Hepatocyte (in vitro differentiated cells): ENCODE data around the gene CCDC13. TPM values are rescaled to one million over a fixed set of nuclear protein-coding genes. Genes with fewer than 3 reads are reported as not detected.

Experiments used
- DNase-seq: peaks from one replicate; pipeline ENCODE4 v3.0.0-alpha.2; 2016; ENCODE audit warnings: low spot score
- H2AFZ ChIP-seq: fragments of 200-600 bp; sonication (generic); 2 replicates; pipeline ENCODE4 v1.6.0; 2016; ENCODE audit warnings: antibody characterized with exemption, mild to moderate bottlenecking
- H3K27ac ChIP-seq: fragments of 200-600 bp; sonication (generic); 2 replicates; pipeline ENCODE4 v1.5.1; 2016; ENCODE audit warnings: mild to moderate bottlenecking
- H3K27me3 ChIP-seq: fragments of 200-600 bp; sonication (generic); 2 replicates; pipeline ENCODE4 v1.6.1; 2016
- H3K36me3 ChIP-seq: fragments of 200-600 bp; sonication (generic); replicated peaks from 2 replicates; pipeline ENCODE4 v1.5.1; 2016; ENCODE audit warnings: low read depth; ENCODE audit not compliant: insufficient read depth
- H3K4me1 ChIP-seq: fragments of 200-600 bp; sonication (generic); 2 replicates; pipeline ENCODE4 v1.5.1; 2016; ENCODE audit warnings: mild to moderate bottlenecking, moderate library complexity; ENCODE audit not compliant: insufficient read depth
- H3K4me2 ChIP-seq: fragments of 200-600 bp; sonication (generic); 2 replicates; pipeline ENCODE4 v1.6.0; 2016
- H3K4me3 ChIP-seq: fragments of 200-600 bp; sonication (generic); 2 replicates; pipeline ENCODE4 v1.5.1; 2016; ENCODE audit warnings: mild to moderate bottlenecking
- H3K79me2 ChIP-seq: fragments of 200-600 bp; sonication (generic); 2 replicates; pipeline ENCODE4 v1.6.0; 2017; ENCODE audit warnings: mild to moderate bottlenecking
- H3K9me2 ChIP-seq: fragments of 200-600 bp; sonication (generic); replicated peaks from 2 replicates; pipeline ENCODE4 v1.6.0; 2017; ENCODE audit warnings: mild to moderate bottlenecking; ENCODE audit not compliant: insufficient read depth
- H3K9me3 ChIP-seq: fragments of 200-600 bp; sonication (generic); 2 replicates; pipeline ENCODE4 v1.5.1; 2016; ENCODE audit warnings: low read depth, mild to moderate bottlenecking
- H4K20me1 ChIP-seq: fragments of 200-600 bp; sonication (generic); 2 replicates; pipeline ENCODE4 v1.6.0; 2016; ENCODE audit warnings: mild to moderate bottlenecking; ENCODE audit not compliant: insufficient read depth, poor library complexity, severe bottlenecking
- EZH2 ChIP-seq: fragments of 200-600 bp; sonication (generic); IDR thresholded peaks from 2 replicates; pipeline ENCODE4 v1.6.1; 2016; ENCODE audit warnings: antibody characterized with exemption, mild to moderate bottlenecking, borderline replicate concordance
- EZH2phosphoT487 ChIP-seq: fragments of 200-600 bp; sonication (generic); IDR thresholded peaks from one replicate; pipeline ENCODE4 v1.6.1; 2018; ENCODE audit warnings: antibody characterized with exemption, mild to moderate bottlenecking, low read depth, moderate library complexity; ENCODE audit not compliant: unreplicated experiment, severe bottlenecking
- WGBS: methylation state at CpG from one replicate; pipeline ENCODE4 v1.1.6; 2016; ENCODE audit warnings: low lambda C conversion rate; ENCODE audit errors: missing lambda C conversion rate; 5-methylcytosine and 5-hydroxymethylcytosine counted together
- polyA plus RNA-seq: library from polyadenylated mRNA; unstranded; fragments of >200 nt; fragmentation: Nextera tagmentation; extraction: Ambion mirVana; gene quantifications from 2 replicates; pipeline ENCODE4 v1.2.1, GENCODE V29; 2016
- total RNA-seq: library from RNA; depleted of rRNA; stranded (reverse); fragments of >200 nt; gene quantifications from 2 replicates; pipeline ENCODE4 v1.2.3, GENCODE V29; 2014
- TF ChIP-seq, protein P1 (sequence below): fragments of 200-600 bp; sonication (generic); IDR thresholded peaks from 2 replicates; pipeline ENCODE4 v1.5.1; 2016; ENCODE audit warnings: antibody characterized with exemption, mild to moderate bottlenecking; ENCODE audit not compliant: poor library complexity

Gene CCDC13
- total and polyA plus RNA-seq, 2 experiments from 2014 or later: 0.63 TPM; not detected in 1

DNA sequence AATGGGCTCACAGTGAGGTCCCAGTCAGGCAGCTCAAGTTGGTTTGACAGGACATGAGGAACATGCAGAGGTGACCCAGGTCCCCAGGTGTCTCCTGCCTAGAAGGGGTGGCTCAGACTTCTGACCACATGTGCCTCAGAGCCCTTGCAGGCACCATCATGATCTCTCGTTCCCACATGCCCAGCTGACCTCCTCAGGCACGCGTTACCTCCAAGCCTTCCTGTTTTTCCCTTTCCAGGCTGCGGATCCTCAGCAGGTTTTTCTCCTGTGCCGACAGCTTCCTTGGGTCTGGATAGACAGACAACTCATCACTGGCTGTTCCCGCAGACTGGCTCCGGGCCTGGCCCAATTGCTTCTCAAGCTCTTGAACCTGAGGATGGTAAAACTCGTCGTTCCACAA is 30.4 kb downstream of the CCDC13 start:
- Histone ChIP-seq H3K27me3 (no peaks in the 10 kb centered on the region), H3K4me3 (no peak overlapping the region), H3K9me3 (no peaks in the 10 kb centered on the region), H3K36me3 (no peaks in the 10 kb centered on the region), H3K4me2 (no peak overlapping the region), H3K9me2 (no peaks in the 10 kb centered on the region), H3K27ac (no peak overlapping the region), H4K20me1 (no peaks in the 10 kb centered on the region), H2AFZ (no peak overlapping the region), H3K4me1 (peaks cover 19% of the 10 kb centered on the region), H3K79me2 (no peaks in the 10 kb centered on the region)
- TF ChIP-seq, protein P1, sequence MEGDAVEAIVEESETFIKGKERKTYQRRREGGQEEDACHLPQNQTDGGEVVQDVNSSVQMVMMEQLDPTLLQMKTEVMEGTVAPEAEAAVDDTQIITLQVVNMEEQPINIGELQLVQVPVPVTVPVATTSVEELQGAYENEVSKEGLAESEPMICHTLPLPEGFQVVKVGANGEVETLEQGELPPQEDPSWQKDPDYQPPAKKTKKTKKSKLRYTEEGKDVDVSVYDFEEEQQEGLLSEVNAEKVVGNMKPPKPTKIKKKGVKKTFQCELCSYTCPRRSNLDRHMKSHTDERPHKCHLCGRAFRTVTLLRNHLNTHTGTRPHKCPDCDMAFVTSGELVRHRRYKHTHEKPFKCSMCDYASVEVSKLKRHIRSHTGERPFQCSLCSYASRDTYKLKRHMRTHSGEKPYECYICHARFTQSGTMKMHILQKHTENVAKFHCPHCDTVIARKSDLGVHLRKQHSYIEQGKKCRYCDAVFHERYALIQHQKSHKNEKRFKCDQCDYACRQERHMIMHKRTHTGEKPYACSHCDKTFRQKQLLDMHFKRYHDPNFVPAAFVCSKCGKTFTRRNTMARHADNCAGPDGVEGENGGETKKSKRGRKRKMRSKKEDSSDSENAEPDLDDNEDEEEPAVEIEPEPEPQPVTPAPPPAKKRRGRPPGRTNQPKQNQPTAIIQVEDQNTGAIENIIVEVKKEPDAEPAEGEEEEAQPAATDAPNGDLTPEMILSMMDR: no peak
- TF ChIP-seq EZH2: no peak
- no peak for TF ChIP-seq EZH2phosphoT487
- whole genome bisulfite sequencing: 94% methylated on average over 9 of the region's 9 CpGs
- no peak for DNase-seq

GRCh38 chr3:42742259-42742658 is 30.8 kb downstream of the CCDC13 start:
- H3K9me3 ChIP-seq: no peaks in the 10 kb centered on the region
- DNase-seq: no peak
- TF ChIP-seq EZH2: no peak
- no peak for TF ChIP-seq EZH2phosphoT487
- TF ChIP-seq, protein P1: no peak
- H3K4me2 ChIP-seq: no peak overlapping the region
- WGBS: 83% methylated on average over 4 of the region's 4 CpGs
- peaks cover 18% of the 10 kb centered on the region for H3K4me1 ChIP-seq
- H3K27me3 ChIP-seq: no peaks in the 10 kb centered on the region
- no peaks in the 10 kb centered on the region for H3K79me2 ChIP-seq
- H3K27ac ChIP-seq: no peak overlapping the region
- no peaks in the 10 kb centered on the region for H3K9me2 ChIP-seq
- no peak overlapping the region for H3K4me3 ChIP-seq
- H3K36me3 ChIP-seq: no peaks in the 10 kb centered on the region
- no peaks in the 10 kb centered on the region for H4K20me1 ChIP-seq
- H2AFZ ChIP-seq: no peak overlapping the region

DNA sequence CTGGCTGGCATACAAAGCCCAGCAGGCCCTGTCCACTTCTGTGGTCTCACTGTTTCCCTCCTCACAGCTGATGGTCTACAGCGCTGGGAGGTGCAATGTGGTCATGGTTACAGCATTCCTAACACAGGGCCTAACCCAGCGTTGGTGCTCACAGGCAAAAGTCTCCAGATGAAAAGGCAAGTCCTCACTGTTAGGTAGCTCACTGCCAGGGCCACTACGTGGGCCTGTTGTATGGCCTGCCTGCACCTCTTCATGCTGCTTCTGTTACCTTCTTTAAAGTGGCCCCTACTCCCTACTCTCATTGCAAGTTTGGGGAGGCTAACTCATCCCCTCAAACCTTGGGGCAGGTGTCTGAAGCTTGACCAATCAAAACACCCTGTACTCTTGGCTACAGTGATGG is 31.3 kb downstream of the CCDC13 start:
- H3K4me2 ChIP-seq: no peak overlapping the region

More for the DNA sequence above, 31.3 kb downstream of the CCDC13 start:
- peaks cover 13% of the 10 kb centered on the region for H3K4me1 ChIP-seq
- no peaks in the 10 kb centered on the region for H3K9me3 ChIP-seq
- H3K9me2 ChIP-seq: no peaks in the 10 kb centered on the region
- TF ChIP-seq, protein P1: no peak
- TF ChIP-seq EZH2 (no peak), EZH2phosphoT487 (no peak)
- 85% methylated on average over 3 of the region's 3 CpGs for WGBS
- no peak overlapping the region for H2AFZ ChIP-seq
- no peaks in the 10 kb centered on the region for H3K79me2 ChIP-seq
- H3K27me3 ChIP-seq: no peaks in the 10 kb centered on the region
- no peak overlapping the region for H3K4me3 ChIP-seq
- no peaks in the 10 kb centered on the region for H3K36me3 ChIP-seq
- H3K27ac ChIP-seq: no peak overlapping the region
- H4K20me1 ChIP-seq: no peaks in the 10 kb centered on the region
- no peak for DNase-seq
